B cell (primary cell): Measurements from ENCODE around the gene CCDC80. TPM values are rescaled to one million over a fixed set of nuclear protein-coding genes. Genes with fewer than 3 reads are reported as not detected.

ENCODE experiments used
- ATAC-seq: fragments of 200-7000 bp; cut with Tn5 transposase; one replicate; pipeline ENCODE4 v1.10.0; 2021; ENCODE audit warnings: low read depth, mild to moderate bottlenecking, moderate number of reproducible peaks, moderate library complexity
- CTCF ChIA-PET: fragments of 350-600 bp; sonication (Branson Sonifier 250); formaldehyde crosslinking; loops from one replicate; lab custom pipeline; 2021; ENCODE audit warnings: antibody characterized with exemption, inconsistent platforms; lab: Charles Lee
- POLR2A ChIA-PET: fragments of 350-600 bp; sonication (Branson Sonifier 250); formaldehyde crosslinking; loops from one replicate; lab custom pipeline; 2021; ENCODE audit warnings: antibody characterized with exemption; lab: Charles Lee
- DNase-seq: peaks from one replicate; pipeline ENCODE4 v3.0.0; 2013
- H2AFZ ChIP-seq: 2 replicates; pipeline ENCODE4 v1.6.1; 2012; ENCODE audit warnings: mild to moderate bottlenecking, low read depth, low read length; ENCODE audit not compliant: insufficient read depth, poor library complexity, severe bottlenecking
- H3K27ac ChIP-seq, 2 donors: 1 replicate in 1 of 2; 2 replicates in 1 of 2; pipeline ENCODE4 v1.5.1; 2012 to 2013; ENCODE audit warnings: low read length in 2 of 2, mild to moderate bottlenecking in 2 of 2, moderate library complexity in 1 of 2
- H3K27me3 ChIP-seq, 4 experiments: fragments of 200-600 bp in 1 of 4; sonication (generic) in 1 of 4; replicated peaks in 1 of 4; 1 replicate in 2 of 4; 2 replicates in 2 of 4; pipeline versions ENCODE4 v1.6.1 to v1.7.0; 2013 to 2016; ENCODE audit warnings: low read length in 3 of 4, mild to moderate bottlenecking in 2 of 4, mixed read lengths in 1 of 4, moderate library complexity in 1 of 4; ENCODE audit not compliant: insufficient read depth in 4 of 4, control insufficient read depth in 3 of 4; ENCODE audit errors: control extremely low read depth in 1 of 4
- H3K36me3 ChIP-seq, 2 experiments: replicated peaks in 1 of 2; 1 replicate in 1 of 2; 2 replicates in 1 of 2; pipeline versions ENCODE4 v1.6.1 to v1.7.1; 2013; ENCODE audit warnings: low read length in 1 of 2; ENCODE audit not compliant: insufficient read depth in 2 of 2, control insufficient read depth in 1 of 2; ENCODE audit errors: control extremely low read depth in 1 of 2, extremely low read depth in 1 of 2
- H3K4me1 ChIP-seq, 2 donors: fragments of 200-600 bp in 1 of 2; sonication (generic) in 1 of 2; 1 replicate in 1 of 2; 2 replicates in 1 of 2; pipeline versions ENCODE4 v1.5.1 to v1.6.1; 2013 to 2017; ENCODE audit warnings: low read length in 2 of 2; ENCODE audit not compliant: control insufficient read depth in 2 of 2, insufficient read depth in 2 of 2
- H3K4me2 ChIP-seq: replicated peaks from 2 replicates; pipeline ENCODE3; 2012; ENCODE audit warnings: mild to moderate bottlenecking, low read depth, low read length; ENCODE audit not compliant: poor library complexity, severe bottlenecking
- H3K4me3 ChIP-seq, 5 experiments: fragments of 200-600 bp in 1 of 5; sonication (generic) in 1 of 5; 1 replicate in 3 of 5; 2 replicates in 2 of 5; pipeline versions ENCODE4 v1.5.1 to v1.7.0; 2011 to 2016; ENCODE audit warnings: low read length in 4 of 5, mild to moderate bottlenecking in 4 of 5, low read depth in 2 of 5, control low read depth in 1 of 5, moderate library complexity in 1 of 5; ENCODE audit not compliant: insufficient read depth in 1 of 5; ENCODE audit errors: control extremely low read depth in 1 of 5, extremely low read depth in 1 of 5
- H3K79me2 ChIP-seq: fragments of 200-600 bp; sonication (generic); one replicate; pipeline ENCODE4 v1.6.0; 2016; ENCODE audit warnings: low read length; ENCODE audit not compliant: control insufficient read depth, insufficient read depth
- H3K9ac ChIP-seq: fragments of 200-600 bp; sonication (generic); 2 replicates; pipeline ENCODE4 v1.6.1; 2017; ENCODE audit warnings: mild to moderate bottlenecking, low read length, moderate library complexity
- H3K9me3 ChIP-seq, 3 donors: one replicate each; pipeline versions ENCODE4 v1.6.1 to v1.7.1; 2013; ENCODE audit warnings: low read length in 2 of 3; ENCODE audit not compliant: control insufficient read depth in 2 of 3, insufficient read depth in 1 of 3; ENCODE audit errors: control extremely low read depth in 1 of 3
- H4K20me1 ChIP-seq: 2 replicates; pipeline ENCODE4 v1.6.0; 2012; ENCODE audit warnings: mild to moderate bottlenecking, low read length; ENCODE audit not compliant: insufficient read depth, control insufficient read depth, poor library complexity, severe bottlenecking
- H3K27ac Mint-ChIP-seq: one replicate; pipeline ENCODE4 v1.8.0; 2021; ENCODE audit warnings: mixed read lengths
- H3K27me3 Mint-ChIP-seq: one replicate; pipeline ENCODE4 v1.8.0; 2021; ENCODE audit warnings: mixed read lengths
- H3K4me1 Mint-ChIP-seq: one replicate; pipeline ENCODE4 v1.8.0; 2021; ENCODE audit warnings: mixed read lengths
- H3K4me3 Mint-ChIP-seq: one replicate; pipeline ENCODE4 v1.8.0; 2021; ENCODE audit warnings: mixed read lengths
- H3K9me3 Mint-ChIP-seq: one replicate; pipeline ENCODE4 v1.8.0; 2022; ENCODE audit warnings: mixed read lengths; ENCODE audit not compliant: insufficient read depth
- EZH2 ChIP-seq: IDR thresholded peaks from 2 replicates; pipeline ENCODE4 v1.6.1; 2012; ENCODE audit warnings: borderline replicate concordance, low read depth, mild to moderate bottlenecking, moderate library complexity, low read length; ENCODE audit not compliant: insufficient read depth, poor library complexity, severe bottlenecking
- WGBS: methylation state at CpG from one replicate; pipeline ENCODE4 v1.1.5; 2013; ENCODE audit warnings: missing lambda C conversion rate; ENCODE audit not compliant: insufficient coverage; 5-methylcytosine and 5-hydroxymethylcytosine counted together
- intact Hi-C: fragments of 100-400 bp; cut with micrococcal nuclease; formaldehyde crosslinking; loops from one replicate; pipeline ENCODE4 v1.10.0; 2022
- polyA plus RNA-seq: library from polyadenylated mRNA; depleted of rRNA; stranded (reverse); fragments of >200 nt; gene quantifications from 2 replicates; pipeline ENCODE4 v1.2.3, GENCODE V29; 2012
- total RNA-seq, 2 donors: library from RNA; stranded (reverse); fragments of 120-200 nt in 1 of 2; gene quantifications; 1 replicate in 1 of 2; 2 replicates in 1 of 2; pipeline versions ENCODE4 v1.2.3 to v1.2.4, GENCODE V29; 2013 to 2022
- TF ChIP-seq, protein P1 (sequence below): fragments of 200-600 bp; IDR thresholded peaks from one replicate; pipeline ENCODE4 v1.8.0; 2022; ENCODE audit warnings: antibody characterized with exemption, mild to moderate bottlenecking

Gene CCDC80
- total and polyA plus RNA-seq, 2 donors (not counting 1 experiment from before 2014, with no cell fraction given): under 0.01 TPM; not detected in 1

DNA sequence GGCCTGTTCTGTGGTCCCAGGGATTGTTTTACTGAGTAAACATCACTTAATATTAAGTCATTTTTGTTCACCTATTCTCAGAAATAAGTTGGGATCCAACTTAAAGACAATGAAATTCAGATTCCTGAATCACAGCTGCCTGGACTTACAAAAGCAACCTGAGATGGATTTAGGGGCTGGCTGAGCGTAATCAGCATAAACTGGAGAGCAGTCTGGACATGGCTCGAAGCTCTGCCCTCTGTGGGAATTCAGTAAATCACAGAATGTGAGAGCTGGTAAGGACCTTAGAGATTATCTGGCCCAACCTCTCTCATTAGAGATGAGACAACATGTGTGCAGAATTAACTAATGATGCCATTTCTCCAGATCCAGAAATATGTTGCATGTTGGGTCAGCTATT is 23.7 kb downstream of the CCDC80 start:
- Mint-ChIP-seq H3K4me3 (no peak overlapping the region), H3K9me3 (no peaks in the 10 kb centered on the region), H3K4me1 (no peaks in the 10 kb centered on the region), H3K27me3 (no peaks in the 10 kb centered on the region), H3K27ac (no peak overlapping the region)
- intact Hi-C loops: no loop called here
- no peak for DNase-seq
- WGBS: 100% methylated on average over 2 of the region's 2 CpGs
- no peak overlapping the region for H2AFZ ChIP-seq
- no peaks in the 10 kb centered on the region for H3K9me3 ChIP-seq
- H4K20me1 ChIP-seq: no peaks in the 10 kb centered on the region
- no peak for ATAC-seq
- no peaks in the 10 kb centered on the region for H3K79me2 ChIP-seq
- H3K4me1 ChIP-seq: no peaks in the 10 kb centered on the region
- TF ChIP-seq, protein P1, sequence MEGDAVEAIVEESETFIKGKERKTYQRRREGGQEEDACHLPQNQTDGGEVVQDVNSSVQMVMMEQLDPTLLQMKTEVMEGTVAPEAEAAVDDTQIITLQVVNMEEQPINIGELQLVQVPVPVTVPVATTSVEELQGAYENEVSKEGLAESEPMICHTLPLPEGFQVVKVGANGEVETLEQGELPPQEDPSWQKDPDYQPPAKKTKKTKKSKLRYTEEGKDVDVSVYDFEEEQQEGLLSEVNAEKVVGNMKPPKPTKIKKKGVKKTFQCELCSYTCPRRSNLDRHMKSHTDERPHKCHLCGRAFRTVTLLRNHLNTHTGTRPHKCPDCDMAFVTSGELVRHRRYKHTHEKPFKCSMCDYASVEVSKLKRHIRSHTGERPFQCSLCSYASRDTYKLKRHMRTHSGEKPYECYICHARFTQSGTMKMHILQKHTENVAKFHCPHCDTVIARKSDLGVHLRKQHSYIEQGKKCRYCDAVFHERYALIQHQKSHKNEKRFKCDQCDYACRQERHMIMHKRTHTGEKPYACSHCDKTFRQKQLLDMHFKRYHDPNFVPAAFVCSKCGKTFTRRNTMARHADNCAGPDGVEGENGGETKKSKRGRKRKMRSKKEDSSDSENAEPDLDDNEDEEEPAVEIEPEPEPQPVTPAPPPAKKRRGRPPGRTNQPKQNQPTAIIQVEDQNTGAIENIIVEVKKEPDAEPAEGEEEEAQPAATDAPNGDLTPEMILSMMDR: no peak
- TF ChIP-seq EZH2: no peak
- no peak overlapping the region for H3K9ac ChIP-seq
- H3K27me3 ChIP-seq: no peaks in the 10 kb centered on the region
- no peaks in the 10 kb centered on the region for H3K36me3 ChIP-seq
- no peak overlapping the region for H3K4me3 ChIP-seq
- no peak overlapping the region for H3K27ac ChIP-seq
- POLR2A ChIA-PET: no interaction called here
- H3K4me2 ChIP-seq: no peak overlapping the region
- CTCF ChIA-PET: interaction anchor here (1.6 kb wide), 1 partner anchor 20 kb away, joined by 5 read pairs; no protein-coding TSS in a partner anchor

DNA sequence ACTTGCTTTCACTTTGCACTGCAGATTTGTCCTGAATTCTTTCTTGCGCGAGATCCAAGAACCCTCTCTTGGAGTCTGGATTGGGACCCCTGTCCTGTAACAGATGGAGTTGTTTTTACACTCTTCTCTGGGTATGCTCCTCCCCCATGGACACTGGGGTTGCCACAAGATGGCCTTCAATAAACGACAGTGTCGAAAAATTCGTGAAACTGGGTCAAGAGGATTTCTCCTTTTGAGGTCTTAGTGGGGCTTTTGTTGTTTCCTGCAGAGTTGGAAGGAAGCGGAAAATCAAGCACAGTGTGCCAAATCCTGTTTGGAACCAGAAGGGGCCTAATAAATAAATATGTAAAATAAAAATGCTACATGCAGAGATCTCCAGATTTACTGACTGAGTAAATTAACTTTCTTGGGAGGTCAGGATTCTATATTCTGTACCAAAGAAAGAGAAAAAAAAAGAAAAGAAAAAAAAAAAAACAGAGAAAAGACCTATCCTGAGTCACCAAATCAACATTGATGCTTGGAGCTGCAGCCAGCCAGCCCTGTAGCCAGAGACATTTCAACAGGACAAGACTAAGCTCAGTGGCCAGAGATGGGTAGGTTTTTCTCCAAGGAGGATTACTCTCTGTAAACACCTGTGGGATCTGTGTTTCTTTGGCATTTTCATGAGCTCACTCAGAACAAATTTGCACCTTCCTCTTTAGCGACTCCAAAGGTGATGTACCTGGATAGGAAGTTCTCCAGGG is 24.8 kb downstream of the CCDC80 start:
- POLR2A ChIA-PET: no interaction called here
- no peak overlapping the region for H3K4me3 Mint-ChIP-seq
- no peak overlapping the region for H3K27ac Mint-ChIP-seq

More for the DNA sequence above, 24.8 kb downstream of the CCDC80 start:
- Mint-ChIP-seq H3K4me1 (no peaks in the 10 kb centered on the region), H3K9me3 (no peaks in the 10 kb centered on the region), H3K27me3 (no peaks in the 10 kb centered on the region)
- Histone ChIP-seq H3K9me3 (no peaks in the 10 kb centered on the region), H3K27ac (no peak overlapping the region), H3K36me3 (no peaks in the 10 kb centered on the region), H3K4me2 (no peak overlapping the region), H3K9ac (no peak overlapping the region), H2AFZ (no peak overlapping the region), H3K4me3 (no peak overlapping the region), H3K27me3 (no peaks in the 10 kb centered on the region), H4K20me1 (no peaks in the 10 kb centered on the region), H3K4me1 (no peaks in the 10 kb centered on the region), H3K79me2 (no peaks in the 10 kb centered on the region)
- ATAC-seq (no peak), DNase-seq (no peak)
- intact Hi-C loops: no loop called here
- CTCF ChIA-PET: interaction anchor here (1.6 kb wide), 1 partner anchor 21 kb away, joined by 5 read pairs; no protein-coding TSS in a partner anchor
- WGBS: 61% methylated on average over 3 of the region's 7 CpGs
- TF ChIP-seq EZH2: no peak
- TF ChIP-seq, protein P1: no peak
